ENCODE results near the gene GRK4.
"Not testable (repeated sequence)": the region's sequence is repeated elsewhere in the genome, so short reads cannot be mapped to it uniquely, and the experiment has no call there.

The GRK4 gene

GRCh38 chr4:2944091-2944482, 19.3 kb upstream of the GRK4 start:
- H3K27ac Mint-ChIP-seq: peak overlapping the region; percentile 83
- no peaks in the 10 kb centered on the region for H3K9me3 Mint-ChIP-seq
- H3K36me3 Mint-ChIP-seq (ENCODE audit: low read depth): peaks cover 86% of the 10 kb centered on the region
- peak overlapping the region; percentile 23 for H3K4me3 Mint-ChIP-seq
- H3K27me3 Mint-ChIP-seq: no peaks in the 10 kb centered on the region
- H3K4me1 Mint-ChIP-seq (ENCODE audit: low read depth): peaks cover 49% of the 10 kb centered on the region

DNA sequence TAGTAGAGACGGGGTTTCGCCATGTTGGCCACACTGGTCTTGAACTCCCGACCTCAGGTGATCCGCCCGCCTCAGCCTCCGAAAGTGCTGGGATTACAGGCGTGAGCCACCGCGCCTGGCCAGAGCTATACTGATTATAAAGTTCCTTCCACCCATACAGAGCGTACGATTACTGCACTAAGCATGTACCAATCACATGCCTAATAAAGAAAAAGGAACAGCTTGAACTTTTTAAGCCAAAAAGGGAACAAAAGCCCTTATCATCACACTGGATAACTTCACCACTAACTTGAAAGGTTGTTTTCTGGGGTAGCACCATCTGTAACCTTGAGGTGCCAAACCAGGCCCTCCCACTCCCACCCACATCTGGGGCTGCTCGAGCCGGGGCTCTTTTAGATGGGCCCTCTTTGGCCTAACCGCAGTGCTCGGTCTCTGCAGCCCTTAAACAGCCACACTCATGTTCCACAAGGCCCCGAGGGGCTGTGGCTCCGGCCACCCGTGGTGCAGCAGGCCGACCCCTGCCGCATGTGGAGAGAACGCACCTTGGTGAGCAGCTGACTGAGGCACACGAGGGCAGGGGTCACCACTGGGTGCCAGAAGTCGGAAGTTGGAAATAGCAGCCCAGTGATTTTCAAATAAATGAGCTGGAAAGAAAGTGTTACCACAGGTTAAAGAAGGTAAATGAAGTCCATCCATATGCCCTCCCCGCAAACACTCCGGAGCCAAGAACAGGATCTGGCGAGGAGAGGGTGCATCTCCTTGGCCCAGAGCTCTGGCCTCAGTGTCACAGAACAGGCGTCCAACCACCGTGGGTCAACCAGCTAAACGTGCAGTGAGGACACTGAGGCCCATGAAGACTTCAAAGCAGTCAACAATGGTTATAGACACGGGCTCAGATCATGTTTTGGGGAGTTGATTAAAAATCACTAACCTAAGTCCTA, 18.5 kb upstream of the GRK4 start:
- peaks cover 41% of the 10 kb centered on the region for H3K4me1 Mint-ChIP-seq (ENCODE audit: low read depth)
- H3K4me3 Mint-ChIP-seq: no peak overlapping the region
- no peaks in the 10 kb centered on the region for H3K9me3 Mint-ChIP-seq
- H3K27me3 Mint-ChIP-seq: no peaks in the 10 kb centered on the region
- H3K36me3 Mint-ChIP-seq (ENCODE audit: low read depth): peaks cover 85% of the 10 kb centered on the region
- peak overlapping the region; percentile 36 for H3K27ac Mint-ChIP-seq

GRCh38 chr4:2945619-2946604, 17.5 kb upstream of the GRK4 start:
- H3K9me3 Mint-ChIP-seq, H3K27me3 Mint-ChIP-seq: not testable (repeated sequence)
- H3K4me3 Mint-ChIP-seq: peak overlapping the region; percentile 13
- peaks cover 38% of the 10 kb centered on the region for H3K4me1 Mint-ChIP-seq (ENCODE audit: low read depth)
- H3K27ac Mint-ChIP-seq: peak overlapping the region; percentile 37
- H3K36me3 Mint-ChIP-seq (ENCODE audit: low read depth): peaks cover 86% of the 10 kb centered on the region

DNA sequence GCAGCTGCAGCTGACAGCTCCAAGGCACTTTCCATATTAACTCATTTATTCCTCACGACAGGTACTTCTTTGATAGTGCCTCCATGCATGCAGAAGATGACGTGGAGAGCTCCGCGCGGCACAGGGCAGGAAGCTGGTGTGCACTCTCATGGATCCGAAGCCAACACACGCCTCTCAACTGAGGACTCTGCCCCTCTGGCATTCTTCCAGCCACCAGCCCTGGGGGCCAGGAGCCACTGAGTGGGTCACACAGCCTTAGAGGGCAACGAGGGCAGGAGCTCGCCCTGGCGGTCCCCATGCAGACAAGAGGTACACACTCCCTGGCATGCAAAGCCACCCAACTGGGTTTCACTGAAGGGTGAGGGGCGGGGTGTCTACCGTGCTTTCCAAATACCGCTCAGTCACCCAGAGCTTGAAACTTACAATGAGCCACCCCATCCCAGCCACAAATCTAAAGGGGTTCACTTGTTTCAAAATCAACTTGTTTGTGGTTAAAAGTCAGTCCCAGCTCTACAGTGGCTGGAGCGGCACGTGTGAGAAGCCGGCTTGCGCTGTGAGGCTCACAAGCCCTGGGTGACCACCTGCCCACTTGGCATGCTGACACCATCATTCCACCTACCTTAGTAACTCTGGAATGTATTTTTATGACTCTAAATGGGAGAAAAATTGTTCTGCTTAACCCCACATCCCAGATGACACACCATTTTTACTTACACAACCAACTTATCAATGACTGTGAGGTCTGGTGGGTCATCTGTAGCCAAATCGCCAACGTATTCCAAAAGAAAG, 16.4 kb upstream of the GRK4 start:
- H3K4me1 Mint-ChIP-seq (ENCODE audit: low read depth): peaks cover 42% of the 10 kb centered on the region
- no peaks in the 10 kb centered on the region for H3K9me3 Mint-ChIP-seq
- H3K4me3 Mint-ChIP-seq: no peak overlapping the region
- peaks cover 90% of the 10 kb centered on the region for H3K36me3 Mint-ChIP-seq (ENCODE audit: low read depth)
- no peaks in the 10 kb centered on the region for H3K27me3 Mint-ChIP-seq
- peak overlapping the region; percentile 40 for H3K27ac Mint-ChIP-seq

GRCh38 chr4:2947926-2948325, 15.4 kb upstream of the GRK4 start:
- Mint-ChIP-seq H3K27ac (no peak overlapping the region), H3K4me3 (no peak overlapping the region), H3K27me3 (no peaks in the 10 kb centered on the region), H3K36me3 (ENCODE audit: low read depth) (peaks cover 90% of the 10 kb centered on the region), H3K9me3 (no peaks in the 10 kb centered on the region), H3K4me1 (ENCODE audit: low read depth) (peaks cover 36% of the 10 kb centered on the region)

DNA sequence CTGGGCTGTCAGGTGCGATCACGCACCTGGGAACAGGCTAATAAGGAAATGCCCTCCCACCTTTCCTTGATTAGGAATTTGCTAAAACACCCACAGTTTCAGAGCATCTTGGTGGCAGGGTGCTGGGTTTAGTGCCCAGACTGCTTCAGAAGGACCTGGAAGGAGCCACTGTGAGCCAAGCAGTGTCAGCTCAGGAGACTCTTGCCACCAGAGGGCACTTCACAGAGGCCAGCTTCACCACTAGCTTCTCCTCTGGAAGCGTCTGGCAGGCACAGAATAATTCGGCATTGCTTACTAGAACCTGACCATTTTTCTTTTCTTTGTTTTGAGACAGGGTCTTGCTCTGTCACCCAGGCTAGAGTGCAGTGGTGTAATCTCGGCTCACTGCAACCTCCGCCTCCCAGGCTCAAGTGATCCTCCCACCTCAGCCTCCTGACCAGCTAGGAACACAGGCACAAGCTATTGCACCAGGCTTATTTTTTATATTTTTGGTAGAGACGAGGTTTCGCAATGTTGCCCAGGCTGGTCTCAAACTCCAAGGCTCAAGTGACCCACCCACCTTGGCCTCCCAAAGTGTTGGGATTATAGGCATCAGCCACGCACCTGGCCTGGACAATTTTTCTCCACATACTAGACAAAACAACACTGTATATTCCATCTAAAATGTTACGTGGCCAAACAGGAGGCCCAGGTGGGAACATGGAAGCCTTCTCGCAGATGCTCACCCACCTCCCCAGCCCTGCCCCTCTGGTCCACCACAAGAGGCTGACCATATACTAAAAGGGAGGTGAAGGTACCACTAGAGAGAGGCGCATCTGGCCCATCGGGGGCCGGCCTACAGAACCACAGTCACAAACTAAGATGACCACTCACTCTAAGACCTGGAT, 14.2 kb upstream of the GRK4 start:
- H3K9me3 Mint-ChIP-seq: no peaks in the 10 kb centered on the region
- H3K4me1 Mint-ChIP-seq (ENCODE audit: low read depth): peaks cover 39% of the 10 kb centered on the region
- H3K27me3 Mint-ChIP-seq: no peaks in the 10 kb centered on the region
- no peak overlapping the region for H3K27ac Mint-ChIP-seq
- H3K4me3 Mint-ChIP-seq: no peak overlapping the region
- H3K36me3 Mint-ChIP-seq (ENCODE audit: low read depth): peaks cover 92% of the 10 kb centered on the region

- Mint-ChIP-seq H3K27ac (peak overlapping the region; percentile 60), H3K9me3 (no peaks in the 10 kb centered on the region), H3K36me3 (ENCODE audit: low read depth) (peaks cover 91% of the 10 kb centered on the region), H3K27me3 (no peaks in the 10 kb centered on the region), H3K4me3 (no peak overlapping the region), H3K4me1 (ENCODE audit: low read depth) (peaks cover 40% of the 10 kb centered on the region)
Measured at GRCh38 chr4:2949782-2950125, 13.6 kb upstream of the GRK4 start.

DNA sequence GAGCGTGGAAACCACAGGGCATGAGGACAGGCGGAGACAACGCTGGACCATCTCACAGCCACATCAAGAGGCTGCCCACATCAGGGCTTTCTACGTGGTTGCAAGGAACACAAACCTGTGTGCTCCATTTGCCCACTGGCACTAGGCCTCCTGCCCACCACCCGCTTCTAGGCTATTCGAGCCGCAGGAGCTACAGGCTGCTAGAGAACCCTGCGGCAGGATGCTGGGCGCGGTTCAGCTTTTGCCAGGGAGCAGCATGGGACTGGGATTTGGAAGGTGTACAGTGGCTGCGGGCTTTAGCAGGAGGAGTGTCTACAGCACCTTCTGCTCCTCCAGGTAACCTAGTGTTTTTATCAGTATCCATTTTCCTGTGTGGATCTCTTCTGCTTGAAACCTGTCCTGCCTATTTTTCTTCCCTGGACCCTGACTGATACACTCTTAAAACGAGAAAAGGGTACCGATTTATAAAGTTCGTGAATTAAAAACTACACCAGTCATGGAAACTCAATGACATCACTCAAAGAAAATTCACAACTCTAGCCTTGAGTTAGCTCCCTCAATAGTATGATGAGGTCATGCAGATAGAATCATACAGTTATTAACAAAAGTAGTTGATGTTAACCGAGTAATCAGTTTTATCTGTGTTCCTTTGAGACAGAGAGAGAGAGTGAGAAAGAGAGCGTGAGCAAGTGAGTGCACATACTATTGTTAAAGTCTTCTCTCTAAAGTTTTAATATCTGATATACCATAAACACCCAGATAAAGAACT, 13.0 kb upstream of the GRK4 start:
- H3K4me1 Mint-ChIP-seq (ENCODE audit: low read depth): peaks cover 44% of the 10 kb centered on the region
- peak overlapping the region; percentile 76 for H3K27ac Mint-ChIP-seq
- H3K9me3 Mint-ChIP-seq: no peaks in the 10 kb centered on the region
- H3K4me3 Mint-ChIP-seq: no peak overlapping the region
- peaks cover 87% of the 10 kb centered on the region for H3K36me3 Mint-ChIP-seq (ENCODE audit: low read depth)
- no peaks in the 10 kb centered on the region for H3K27me3 Mint-ChIP-seq

- H3K9me3 Mint-ChIP-seq: no peaks in the 10 kb centered on the region
- peak overlapping the region; percentile 74 for H3K4me3 Mint-ChIP-seq
- peaks cover 86% of the 10 kb centered on the region for H3K36me3 Mint-ChIP-seq (ENCODE audit: low read depth)
- H3K27ac Mint-ChIP-seq: peak overlapping the region; percentile 94
- H3K27me3 Mint-ChIP-seq: no peaks in the 10 kb centered on the region
- peaks cover 63% of the 10 kb centered on the region for H3K4me1 Mint-ChIP-seq (ENCODE audit: low read depth)
Measured at GRCh38 chr4:2953496-2953895, 9.9 kb upstream of the GRK4 start.

GRCh38 chr4:2954358-2955185, 8.8 kb upstream of the GRK4 start:
- H3K36me3 Mint-ChIP-seq (ENCODE audit: low read depth): peaks cover 85% of the 10 kb centered on the region

GRCh38 chr4:2955186-2956044, 8.0 kb upstream of the GRK4 start:
- Mint-ChIP-seq H3K4me3 (peak overlapping the region; percentile 15), H3K4me1 (ENCODE audit: low read depth) (peaks cover 77% of the 10 kb centered on the region)

More at GRCh38 chr4:2954358-2955185, 8.8 kb upstream of the GRK4 start:
- peak overlapping the region; percentile 74 for H3K4me3 Mint-ChIP-seq
- H3K9me3 Mint-ChIP-seq: no peaks in the 10 kb centered on the region
- H3K4me1 Mint-ChIP-seq (ENCODE audit: low read depth): peaks cover 72% of the 10 kb centered on the region
- peak overlapping the region; percentile 94 for H3K27ac Mint-ChIP-seq
- H3K27me3 Mint-ChIP-seq: no peaks in the 10 kb centered on the region

DNA sequence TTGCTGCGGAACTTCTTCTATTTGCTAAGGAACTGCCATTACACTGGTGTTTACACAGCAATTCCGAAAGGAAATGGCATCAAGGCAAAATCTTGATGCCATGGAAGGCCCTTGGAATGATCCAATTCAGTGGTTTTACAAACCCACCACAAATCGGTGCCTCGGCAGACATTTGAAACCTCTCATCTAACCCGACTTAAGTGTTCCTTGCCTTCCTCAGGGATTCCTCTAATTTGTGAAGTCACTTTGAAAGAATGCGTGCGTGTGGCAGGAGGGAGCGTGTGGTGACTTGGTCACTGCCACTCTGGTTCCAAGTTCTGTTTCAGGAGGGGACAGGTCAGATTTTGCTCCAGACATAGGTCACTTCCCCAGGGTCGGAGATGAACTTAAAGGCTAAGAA, 4.9 kb upstream of the GRK4 start:
- H3K4me1 Mint-ChIP-seq (ENCODE audit: low read depth): peaks cover 76% of the 10 kb centered on the region
- no peak overlapping the region for H3K4me3 Mint-ChIP-seq
- H3K27ac Mint-ChIP-seq: peak overlapping the region; percentile 27
- peaks cover 64% of the 10 kb centered on the region for H3K36me3 Mint-ChIP-seq (ENCODE audit: low read depth)
- H3K9me3 Mint-ChIP-seq: no peaks in the 10 kb centered on the region
- H3K27me3 Mint-ChIP-seq: no peaks in the 10 kb centered on the region

More at GRCh38 chr4:2955186-2956044, 8.0 kb upstream of the GRK4 start:
- not testable (repeated sequence) for H3K27me3 Mint-ChIP-seq, H3K9me3 Mint-ChIP-seq
- H3K27ac Mint-ChIP-seq: peak overlapping the region; percentile 94
- H3K36me3 Mint-ChIP-seq (ENCODE audit: low read depth): peaks cover 83% of the 10 kb centered on the region
